GM18502 (cell line): ENCODE data around the gene CYP1A1.
"Not testable (repeated sequence)": the region's sequence is repeated elsewhere in the genome, so short reads cannot be mapped to it uniquely, and the experiment has no call there.

Source experiments
- ATAC-seq: cut with Tn5 transposase; IDR thresholded peaks from one replicate; pipeline ENCODE4 v1.9.1; 2021; ENCODE audit warnings: mild to moderate bottlenecking; ENCODE audit not compliant: unreplicated experiment, poor library complexity

The CYP1A1 gene

DNA sequence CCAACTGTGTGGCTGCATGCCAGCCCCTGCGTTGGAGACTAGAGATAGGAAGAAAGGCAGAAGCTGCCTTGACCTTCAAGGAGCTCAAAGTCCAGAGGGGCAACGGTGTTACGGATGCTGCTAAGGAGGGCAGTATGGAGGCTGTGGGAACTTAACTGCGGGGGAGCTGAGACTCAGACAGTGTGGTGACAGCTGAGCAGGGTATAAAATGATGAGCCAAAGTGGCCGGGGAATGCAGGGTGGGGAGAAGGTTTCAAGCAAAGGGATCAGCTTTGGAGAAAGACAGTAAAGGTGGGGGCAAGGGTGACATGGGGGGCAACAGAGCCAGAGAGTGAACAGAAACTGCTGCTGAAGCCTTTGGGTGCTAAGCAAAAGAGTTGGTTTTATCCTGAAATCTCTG lies 17.1 kb upstream of the CYP1A1 start:
- no peak for ATAC-seq

- ATAC-seq = not testable (repeated sequence)
Observed at GRCh38 chr15:74738239-74738638, 12.9 kb upstream of the CYP1A1 start.

DNA sequence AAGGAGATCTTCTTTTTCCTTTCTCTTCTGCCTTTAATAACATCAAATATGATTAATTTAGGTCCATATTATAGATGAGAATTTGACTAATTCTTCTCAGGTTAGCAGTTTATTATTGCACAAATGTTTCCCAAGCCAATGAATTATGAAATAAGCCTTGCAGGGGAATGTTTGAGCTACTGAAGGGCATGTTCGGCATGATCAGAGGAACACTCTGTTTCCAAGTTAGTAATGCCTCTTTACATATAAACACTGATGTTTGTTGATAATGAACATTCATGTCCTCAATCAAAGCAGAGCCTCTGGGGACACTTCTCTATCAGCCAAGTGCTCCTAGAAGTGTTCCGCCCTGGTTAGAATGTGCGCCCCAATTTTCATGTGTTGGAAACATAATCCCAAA lies 10.0 kb upstream of the CYP1A1 start:
- ATAC-seq = no peak

- no peak for ATAC-seq
Observed at GRCh38 chr15:74733269-74733668, 7.9 kb upstream of the CYP1A1 start.

DNA sequence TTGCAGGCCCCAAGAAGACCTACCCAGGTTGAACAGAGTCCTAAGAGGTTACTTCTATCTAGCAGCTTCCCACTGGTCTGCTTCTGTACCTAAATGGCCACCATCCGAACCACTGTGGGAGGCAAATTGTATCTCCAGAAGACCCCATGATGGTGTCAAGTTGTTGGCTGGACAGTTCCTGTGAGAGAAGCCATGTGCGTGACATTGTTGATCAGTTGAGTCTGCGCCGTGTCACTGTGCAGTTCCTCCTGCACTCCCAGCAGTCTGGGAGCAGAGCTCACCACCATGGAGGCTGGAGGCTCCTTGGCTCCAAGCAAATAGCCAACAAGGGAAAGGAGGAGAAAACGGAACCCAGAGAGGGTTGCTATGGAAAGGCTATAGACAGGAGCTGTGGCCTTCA lies 7.5 kb upstream of the CYP1A1 start:
- no peak for ATAC-seq

- ATAC-seq = no peak
Observed at GRCh38 chr15:74730619-74731316, 5.4 kb upstream of the CYP1A1 start.

DNA sequence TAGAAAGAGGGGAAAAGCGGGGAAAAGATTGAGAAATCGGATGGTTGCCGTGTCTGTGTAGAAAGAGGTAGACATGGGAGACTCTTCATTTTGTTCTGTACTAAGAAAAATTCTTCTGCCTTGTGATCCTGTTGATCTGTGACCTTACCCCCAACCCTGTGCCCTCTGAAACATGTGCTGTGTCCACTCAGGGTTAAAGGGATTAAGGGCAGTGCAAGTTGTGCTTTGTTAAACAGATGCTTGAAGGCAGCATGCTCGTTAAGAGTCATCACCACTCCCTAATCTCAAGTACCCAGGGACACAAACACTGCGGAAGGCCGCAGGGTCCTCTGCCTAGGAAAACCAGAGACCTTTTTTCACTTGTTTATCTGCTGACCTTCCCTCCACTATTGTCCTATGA lies 4.0 kb upstream of the CYP1A1 start:
- ATAC-seq = not testable (repeated sequence)

DNA sequence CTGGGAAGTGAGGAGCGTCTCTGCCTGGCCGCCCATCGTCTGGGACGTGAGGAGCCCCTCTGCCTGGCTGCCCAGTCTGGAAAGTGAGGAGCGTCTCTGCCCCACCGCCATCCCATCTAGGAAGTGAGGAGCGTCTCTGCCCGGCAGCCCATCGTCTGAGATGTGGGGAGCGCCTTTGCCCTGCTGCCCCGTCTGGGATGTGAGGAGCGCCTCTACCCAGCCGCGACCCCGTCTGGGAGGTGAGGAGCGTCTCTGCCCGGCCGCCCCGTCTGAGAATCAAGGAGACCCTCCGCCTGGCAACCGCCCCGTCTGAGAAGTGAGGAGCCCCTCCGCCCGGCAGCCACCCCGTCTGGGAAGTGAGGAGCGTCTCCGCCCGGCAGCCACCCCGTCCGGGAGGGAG lies 3.4 kb upstream of the CYP1A1 start:
- not testable (repeated sequence) for ATAC-seq

DNA sequence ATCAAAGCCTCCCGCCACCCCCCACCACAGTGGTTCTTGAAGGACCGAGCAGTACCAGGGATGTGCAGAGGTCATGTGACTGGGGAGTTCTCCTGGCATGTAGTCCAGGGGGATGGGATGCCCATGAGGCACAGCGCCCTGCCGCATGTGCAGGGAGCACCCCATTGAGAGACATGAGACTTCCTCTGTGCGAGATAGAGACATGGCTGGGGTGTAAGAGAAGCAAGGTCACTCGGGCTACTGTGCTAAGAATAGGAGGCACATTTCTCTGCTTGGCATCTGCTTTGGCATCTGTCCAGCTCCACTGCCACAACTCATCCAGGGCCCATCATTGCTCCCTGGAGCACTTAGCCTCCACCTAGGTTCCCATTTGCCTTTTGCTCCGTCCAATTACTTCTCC lies 2.4 kb upstream of the CYP1A1 start:
- ATAC-seq = no peak

- ATAC-seq = no peak
Observed at GRCh38 chr15:74726774-74727164, 1.4 kb upstream of the CYP1A1 start.

- no peak for ATAC-seq
Observed at GRCh38 chr15:74725845-74726773, 781 bp upstream of the CYP1A1 start.

DNA sequence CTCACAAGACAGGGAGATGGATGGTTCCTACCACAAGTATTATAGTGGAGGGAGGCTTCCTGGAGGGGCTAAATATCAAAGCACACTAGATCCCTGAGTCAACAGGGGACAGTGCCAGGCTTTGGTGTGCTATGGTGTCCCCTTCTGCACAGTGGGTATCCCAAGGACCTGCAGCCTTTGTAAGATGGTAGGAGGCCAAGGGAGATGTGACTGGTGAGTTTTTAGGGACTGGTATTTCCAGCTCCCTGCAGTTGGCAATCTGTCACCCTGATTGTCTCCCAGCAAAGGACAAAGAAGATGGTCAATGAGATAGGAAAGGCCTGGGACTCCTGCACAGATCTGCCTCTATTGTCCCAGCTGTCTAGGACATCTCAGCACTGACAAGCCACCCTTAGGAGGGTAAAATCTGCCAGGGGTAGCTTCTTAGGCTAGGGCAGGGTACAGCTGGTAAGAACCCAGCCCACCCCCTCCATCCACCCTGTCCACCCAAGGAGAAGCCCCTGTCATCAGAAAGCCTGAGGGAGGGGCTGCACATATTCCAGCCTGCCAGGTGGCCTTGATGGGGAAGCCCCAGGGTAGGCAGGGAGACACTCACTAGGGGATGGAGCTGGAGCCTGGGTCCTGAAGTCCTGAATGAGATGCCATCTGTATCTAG lies 631 bp downstream of the CYP1A1 start:
- no peak for ATAC-seq

DNA sequence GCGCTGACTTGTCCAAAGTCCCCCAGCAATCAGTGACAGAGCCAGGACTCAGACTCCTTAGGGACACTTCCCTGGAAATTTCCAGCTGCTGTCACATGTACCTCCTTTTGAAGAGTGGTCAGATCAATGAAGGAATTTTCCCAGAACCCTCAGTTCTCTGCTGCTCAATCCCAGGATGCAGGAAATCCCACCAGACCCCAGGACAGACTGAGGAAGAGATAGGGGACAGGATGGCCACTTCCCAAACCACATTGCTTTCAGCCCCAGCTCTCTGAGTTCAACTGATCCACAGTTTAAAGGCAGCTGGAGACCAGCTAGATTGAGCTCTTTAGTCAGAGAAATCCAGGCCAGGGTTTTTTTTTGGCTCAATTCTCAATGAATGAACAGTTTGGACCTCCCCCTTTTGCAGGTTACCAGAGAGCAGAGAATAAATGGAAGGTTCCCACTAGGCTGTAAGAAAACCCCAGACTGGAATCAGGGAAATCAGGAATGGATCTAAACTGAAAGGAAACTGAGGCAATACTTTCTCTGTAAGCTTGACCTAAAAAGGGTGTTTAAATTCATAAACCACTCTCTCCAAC lies 1.5 kb downstream of the CYP1A1 start:
- no peak for ATAC-seq

DNA sequence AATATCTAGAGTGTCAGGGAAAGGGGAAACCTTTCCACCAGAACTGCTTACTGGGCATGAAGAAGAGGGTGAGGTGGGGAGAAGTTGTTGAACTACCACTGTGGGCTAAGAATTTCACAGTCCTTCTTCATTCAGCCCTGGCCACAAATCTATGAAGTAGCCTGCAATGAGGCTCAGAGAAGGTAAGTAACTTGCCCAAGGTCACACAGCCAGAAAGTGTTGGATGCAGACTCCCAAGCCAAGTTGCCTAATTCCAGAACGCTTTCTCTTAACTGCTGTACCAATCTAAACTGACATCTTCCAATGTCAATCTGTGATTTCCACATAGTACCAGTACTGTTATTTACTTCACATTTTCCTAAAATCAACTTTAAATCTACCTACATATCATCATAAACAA lies 2.1 kb downstream of the CYP1A1 start:
- no peak for ATAC-seq

GRCh38 chr15:74722591-74722990 lies 2.7 kb downstream of the CYP1A1 start:
- ATAC-seq = no peak

GRCh38 chr15:74716651-74717050 lies 8.7 kb downstream of the CYP1A1 start:
- ATAC-seq = no peak

- ATAC-seq = no peak
Observed at GRCh38 chr15:74712311-74712710, 13.0 kb downstream of the CYP1A1 start.

DNA sequence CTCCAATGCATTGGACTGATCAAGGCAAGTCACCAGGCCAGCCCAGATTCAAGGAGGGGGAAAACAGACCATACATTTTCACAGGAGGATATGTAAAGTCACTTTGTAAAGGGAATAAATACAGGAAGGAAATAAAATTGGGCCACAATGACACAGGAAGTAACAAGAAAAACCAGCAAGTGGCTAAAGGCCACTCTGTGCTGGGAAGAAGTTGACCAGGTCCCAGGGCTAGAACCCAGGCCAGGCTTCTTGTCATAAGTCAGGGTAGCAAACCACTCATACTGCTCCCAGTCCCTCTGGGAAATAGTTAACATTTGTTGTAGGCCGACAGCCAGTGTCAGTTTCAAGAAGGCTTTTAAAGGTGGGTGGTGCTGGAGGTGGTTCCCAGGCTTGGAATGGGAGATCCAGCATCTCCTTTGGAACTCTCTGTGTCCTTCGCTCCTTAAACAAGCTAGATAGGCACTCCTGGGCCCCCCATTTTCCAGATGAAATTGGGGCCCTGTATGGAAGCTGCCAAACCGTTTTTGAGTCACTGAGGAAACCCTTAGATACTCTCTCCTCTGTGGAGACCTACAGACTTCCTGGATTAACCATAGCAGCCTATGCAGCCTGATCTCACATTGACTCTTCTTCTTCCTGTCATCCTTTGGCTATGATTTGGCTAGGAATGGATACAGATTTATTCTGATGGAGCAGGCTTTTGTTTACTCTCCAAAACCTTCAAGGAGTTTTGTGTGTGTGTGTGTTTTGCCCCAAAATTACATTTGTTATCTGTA lies 14.8 kb downstream of the CYP1A1 start:
- no peak for ATAC-seq

GRCh38 chr15:74709892-74710291 lies 15.4 kb downstream of the CYP1A1 start:
- no peak for ATAC-seq

DNA sequence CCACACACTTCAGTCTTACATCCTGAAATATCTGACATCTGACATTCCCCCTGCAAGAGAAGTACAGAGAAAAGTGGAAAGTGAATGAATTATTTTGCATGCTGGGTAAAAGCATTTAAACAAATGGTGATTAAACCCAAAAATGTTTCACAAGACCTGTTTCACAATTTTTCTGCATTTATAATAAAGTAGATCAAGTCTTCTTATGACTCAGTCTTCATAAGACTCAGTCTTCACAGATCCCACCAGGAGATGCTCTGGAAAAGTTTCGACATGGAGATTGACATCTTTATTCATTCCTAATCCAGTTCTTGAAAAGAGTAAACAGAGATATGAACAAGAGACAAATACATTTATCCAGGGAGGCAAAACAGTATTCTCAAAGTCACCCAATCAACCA lies 16.3 kb downstream of the CYP1A1 start:
- no peak for ATAC-seq
